GM18858 (cell line): ENCODE results near the gene CFDP1.

Experiments used
- ATAC-seq: cut with Tn5 transposase; IDR thresholded peaks from one replicate; pipeline ENCODE4 v1.9.1; 2021; ENCODE audit not compliant: unreplicated experiment

CFDP1 gene

DNA sequence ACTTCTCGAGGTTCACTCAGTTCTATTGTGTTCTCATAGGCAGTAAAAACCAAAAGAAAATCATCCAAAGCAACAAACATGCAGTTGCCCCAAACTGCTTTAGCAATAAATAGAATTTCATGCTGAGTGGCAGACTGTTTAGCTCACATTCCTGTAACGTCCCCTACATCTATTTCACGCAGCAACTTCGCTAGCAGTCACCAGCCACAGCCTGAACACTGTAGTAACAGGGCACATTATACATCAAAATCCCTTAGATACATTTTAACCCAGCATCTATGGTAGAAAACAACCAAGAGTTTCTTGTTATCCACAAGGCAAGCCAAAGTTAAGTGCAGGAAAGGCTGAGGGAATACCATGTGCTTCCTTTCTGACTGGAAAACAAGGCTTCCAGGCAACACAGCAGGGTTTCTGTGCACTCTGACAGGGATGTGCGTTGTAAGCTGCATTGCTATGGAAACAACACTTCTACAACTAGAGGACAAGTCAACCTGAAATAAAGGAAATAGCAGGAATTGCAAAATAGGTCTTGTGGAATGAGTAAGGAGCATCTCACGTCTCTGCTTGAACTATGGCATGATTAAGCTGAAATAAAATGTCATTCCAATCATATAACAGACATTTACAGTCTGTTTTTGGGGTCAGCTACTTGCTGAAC lies 55.4 kb downstream of the CFDP1 start:
- ATAC-seq = no peak

DNA sequence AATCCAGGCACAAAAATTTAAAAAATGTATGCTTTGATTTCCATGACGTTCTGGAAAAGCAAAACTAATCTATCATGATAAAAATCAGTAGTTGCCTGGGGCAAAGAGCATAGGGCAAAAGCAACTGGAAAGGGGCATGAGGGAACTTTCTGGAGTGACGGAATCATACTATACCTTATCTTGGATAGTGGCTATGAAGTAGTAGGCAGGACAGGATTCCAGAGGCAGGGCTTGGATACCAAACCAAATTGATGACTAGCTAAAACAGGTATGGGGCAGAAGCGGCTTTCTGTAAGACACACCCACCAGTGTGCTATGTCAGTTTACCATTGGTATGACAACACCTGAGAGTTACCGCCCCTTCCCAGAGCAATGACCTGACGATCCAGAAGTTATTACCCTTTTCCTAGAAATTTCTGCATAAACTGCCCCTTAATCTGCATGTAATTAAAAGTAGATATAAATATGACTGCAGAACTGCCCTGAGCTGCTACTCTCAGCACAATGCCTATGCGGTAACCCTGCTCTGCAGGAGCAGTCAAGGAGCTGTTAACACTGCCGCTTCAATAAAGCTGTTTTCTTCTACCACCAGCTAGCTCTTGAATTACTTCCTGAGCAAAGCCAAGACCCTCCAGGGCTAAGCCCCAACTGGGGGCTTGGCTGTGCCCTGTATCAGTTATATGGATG lies 56.7 kb downstream of the CFDP1 start:
- ATAC-seq = no peak

DNA sequence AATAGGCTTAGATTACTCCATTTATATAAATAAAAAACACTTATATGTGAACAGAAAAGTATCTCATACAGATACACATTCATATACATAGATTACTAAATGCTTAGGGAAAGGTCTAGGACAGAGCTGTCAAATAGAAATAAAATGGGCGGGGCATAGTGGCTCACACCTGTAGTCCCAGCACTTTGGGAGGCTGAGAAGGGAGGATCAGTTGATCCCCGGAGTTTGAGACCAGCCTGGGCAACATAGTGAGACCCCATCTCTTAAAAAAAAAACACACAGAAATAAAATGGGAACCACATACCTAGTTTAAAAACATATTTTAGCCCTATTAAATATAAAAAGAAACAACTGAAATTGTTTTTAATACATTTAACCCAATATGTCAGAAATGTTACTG lies 58.9 kb downstream of the CFDP1 start:
- no peak for ATAC-seq

DNA sequence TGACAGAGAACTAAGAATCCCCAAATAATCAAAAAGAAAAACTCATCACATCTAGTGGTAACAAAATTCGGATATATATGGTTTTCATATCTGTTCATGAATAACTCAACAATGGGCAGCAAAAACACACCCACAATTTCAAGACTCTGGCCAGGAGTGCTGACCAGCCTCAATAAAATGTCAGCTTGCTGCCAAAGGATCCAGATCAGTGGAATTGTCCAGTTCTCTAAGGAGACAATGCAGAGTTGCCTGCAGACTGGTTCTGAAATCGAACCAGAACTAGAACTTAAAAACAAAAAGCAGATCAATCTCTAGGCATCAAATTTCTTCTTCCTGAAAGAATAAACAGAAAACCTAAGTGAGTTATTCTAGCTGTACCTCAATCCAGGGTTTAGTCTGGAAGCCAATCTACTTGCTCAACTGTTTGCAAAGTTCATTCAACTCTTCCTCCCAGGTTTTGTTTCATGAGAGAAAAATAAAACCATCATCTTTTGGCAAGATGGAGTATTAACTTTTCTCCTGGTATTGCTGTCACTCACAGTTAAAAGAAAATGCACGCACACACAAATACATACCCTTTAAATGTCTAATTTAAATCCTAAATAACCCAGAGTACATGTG lies 61.0 kb downstream of the CFDP1 start:
- ATAC-seq = no peak

GRCh38 chr16:75371171-75371570 lies 62.1 kb downstream of the CFDP1 start:
- no peak for ATAC-seq

DNA sequence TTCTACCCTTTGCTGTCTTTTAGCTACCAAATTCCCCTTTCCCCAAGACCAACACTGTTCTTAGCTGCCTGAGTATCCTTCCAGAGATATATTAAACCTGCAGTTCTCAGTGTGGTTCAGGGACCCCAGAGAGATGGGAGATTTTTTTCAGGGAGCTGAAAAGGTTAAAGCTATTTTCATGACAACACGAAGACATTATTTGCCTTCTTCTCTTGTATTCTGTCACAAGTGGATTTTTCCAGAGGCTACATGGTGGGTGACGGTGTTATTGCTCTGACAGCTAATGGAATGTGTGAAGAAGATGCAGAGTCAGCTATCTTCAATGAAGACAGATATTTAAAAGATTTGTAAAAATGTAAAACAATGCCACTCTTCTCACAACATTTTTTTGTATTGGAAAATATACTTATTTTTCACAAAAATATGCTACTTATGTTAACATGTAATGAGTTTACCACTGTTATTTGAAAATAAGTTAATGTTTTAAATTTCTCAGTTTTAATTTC lies 69.0 kb downstream of the CFDP1 start:
- ATAC-seq = no peak

DNA sequence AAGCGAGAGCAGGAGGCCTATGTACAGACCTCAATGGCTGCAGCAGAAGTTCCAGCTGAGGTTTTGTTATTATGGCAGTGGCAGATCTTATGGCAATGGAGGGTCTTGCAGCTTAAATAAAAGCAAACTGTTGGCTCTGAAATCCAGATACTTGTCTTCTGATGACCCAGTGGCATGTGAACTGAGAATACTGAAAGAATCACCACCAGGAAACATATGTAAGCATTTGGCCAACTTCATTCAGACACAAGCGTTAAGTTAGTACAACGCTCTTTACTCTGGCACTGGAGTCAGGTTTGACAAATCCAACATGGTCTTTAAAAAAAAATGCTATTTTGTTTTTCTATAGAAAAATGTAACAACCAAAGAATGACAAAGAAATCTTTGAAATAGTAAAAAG lies 70.5 kb downstream of the CFDP1 start:
- no peak for ATAC-seq

DNA sequence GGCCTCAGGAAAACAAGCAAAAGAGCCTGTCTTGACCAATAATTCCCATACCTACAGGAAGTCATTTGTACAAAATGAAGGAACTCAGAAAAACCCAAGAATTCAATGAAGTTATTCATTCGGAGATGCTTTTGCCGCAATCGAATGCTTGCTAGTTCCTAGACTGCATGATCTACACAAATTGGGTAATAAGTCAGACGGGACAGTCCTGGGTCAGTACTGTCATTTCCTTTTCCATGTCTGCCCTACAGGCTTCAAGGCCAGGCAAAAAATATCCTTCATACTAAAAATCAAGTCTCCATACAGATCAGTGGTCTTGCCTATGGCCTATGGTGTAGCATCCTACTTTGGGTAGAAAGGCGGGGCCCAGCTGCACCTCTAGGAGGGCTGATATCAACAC lies 71.4 kb downstream of the CFDP1 start:
- no peak for ATAC-seq

GRCh38 chr16:75354170-75354569 lies 79.1 kb downstream of the CFDP1 start:
- no peak for ATAC-seq

GRCh38 chr16:75351183-75351582 lies 82.1 kb downstream of the CFDP1 start:
- ATAC-seq = no peak

DNA sequence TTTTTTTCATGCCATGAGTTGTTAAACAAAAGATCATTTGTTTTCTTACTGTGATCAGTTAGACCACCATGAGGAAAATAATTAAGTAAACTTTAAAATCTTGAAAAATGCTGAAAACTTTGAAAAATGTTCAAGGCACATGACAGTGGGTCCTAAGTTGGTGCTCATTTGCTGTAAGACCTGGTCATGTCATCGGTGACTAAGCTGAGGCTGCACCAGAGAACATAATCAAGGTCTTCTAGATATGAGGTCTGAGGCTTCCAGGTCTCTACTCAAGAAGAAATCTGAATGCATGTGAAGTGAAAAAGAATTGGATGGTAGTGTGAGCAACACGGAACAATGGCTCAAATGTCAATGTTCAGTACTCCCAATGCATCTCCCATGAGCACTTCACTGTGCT lies 87.6 kb downstream of the CFDP1 start:
- ATAC-seq = no peak

DNA sequence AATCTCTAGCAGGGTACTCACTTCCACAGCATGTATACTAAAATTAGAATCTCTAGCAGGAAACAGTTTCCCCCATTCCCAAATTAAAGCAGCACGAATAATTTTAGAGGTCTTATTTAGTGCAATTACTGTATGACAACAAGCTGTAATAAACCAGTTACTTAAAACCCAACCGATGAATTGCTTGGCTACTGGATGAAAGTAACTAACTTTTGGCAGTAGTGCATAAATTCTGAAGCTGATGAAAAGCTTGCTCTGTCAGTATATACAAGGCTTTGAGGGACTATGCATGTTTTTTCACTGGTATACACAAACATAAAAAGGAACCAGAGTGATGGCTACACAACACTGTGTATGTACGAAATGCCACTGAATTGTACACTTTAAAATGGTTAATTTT lies 89.4 kb downstream of the CFDP1 start:
- no peak for ATAC-seq

DNA sequence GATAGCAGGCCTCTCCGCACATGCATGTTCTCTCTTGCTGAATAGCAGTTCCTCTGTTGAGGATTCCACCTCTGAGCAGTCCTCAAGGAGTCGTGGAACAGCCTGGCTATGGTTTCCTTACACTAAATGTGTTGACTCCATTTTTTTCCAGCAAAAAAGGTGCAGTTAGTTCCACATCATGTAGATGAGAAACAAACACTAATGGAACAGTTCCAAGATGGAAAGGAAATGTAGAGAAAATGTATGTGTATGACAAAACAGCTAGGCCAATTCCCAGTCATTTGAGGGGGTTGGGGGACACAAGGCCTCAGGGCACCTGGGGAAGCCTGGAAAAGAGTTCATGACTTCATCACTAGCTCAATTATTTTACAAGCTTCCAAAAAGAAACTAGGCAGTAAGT lies 90.0 kb downstream of the CFDP1 start:
- ATAC-seq = no peak

DNA sequence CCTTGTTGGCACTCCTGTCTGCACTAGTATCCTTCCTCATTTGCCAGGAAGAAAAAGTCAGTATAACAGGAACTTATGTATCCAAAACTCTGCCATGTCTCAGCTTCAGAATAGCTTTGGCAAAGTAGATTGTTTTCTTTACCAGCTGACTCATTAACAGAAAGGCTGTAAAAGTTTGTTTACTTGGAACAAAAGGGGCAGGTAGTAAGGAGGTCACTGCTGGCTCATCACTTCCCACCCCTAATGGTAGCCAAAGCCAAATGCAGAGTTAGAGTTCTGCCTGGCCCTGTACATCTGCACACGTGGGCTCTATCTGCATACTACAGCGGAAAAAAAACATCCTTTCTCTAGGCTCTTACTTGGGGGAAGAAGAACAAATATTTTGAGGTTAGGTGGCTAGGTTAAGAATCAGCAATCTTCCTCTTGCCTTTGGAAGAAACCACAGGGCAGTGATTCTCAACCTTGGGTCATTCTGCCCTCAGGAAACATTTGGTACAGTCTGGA lies 90.9 kb downstream of the CFDP1 start:
- ATAC-seq = no peak

- no peak for ATAC-seq
These were observed 91.6 kb downstream of the CFDP1 start for GRCh38 chr16:75341564-75342307.

- no peak for ATAC-seq
These were observed 92.4 kb downstream of the CFDP1 start for GRCh38 chr16:75340741-75341491.

DNA sequence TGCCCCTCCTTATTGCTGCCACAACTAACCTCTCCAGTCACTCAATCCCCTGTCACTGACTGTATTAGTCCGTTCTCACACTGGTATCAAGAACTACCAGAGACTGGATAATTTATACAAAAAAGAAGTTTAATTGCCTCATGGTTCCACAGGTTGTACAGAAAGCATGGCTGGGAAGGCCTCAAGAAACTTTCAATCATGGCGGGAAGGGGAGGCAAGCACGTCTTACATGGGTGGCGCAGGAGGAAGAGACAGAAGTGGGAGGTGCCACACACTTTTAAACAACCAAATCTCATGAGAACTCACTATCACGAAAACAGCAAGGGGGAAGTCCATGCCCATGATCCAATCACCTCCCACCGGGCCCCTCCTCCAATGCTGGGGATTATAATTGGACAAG lies 95.9 kb downstream of the CFDP1 start:
- ATAC-seq = no peak

GRCh38 chr16:75336521-75336920 lies 96.8 kb downstream of the CFDP1 start:
- no peak for ATAC-seq

DNA sequence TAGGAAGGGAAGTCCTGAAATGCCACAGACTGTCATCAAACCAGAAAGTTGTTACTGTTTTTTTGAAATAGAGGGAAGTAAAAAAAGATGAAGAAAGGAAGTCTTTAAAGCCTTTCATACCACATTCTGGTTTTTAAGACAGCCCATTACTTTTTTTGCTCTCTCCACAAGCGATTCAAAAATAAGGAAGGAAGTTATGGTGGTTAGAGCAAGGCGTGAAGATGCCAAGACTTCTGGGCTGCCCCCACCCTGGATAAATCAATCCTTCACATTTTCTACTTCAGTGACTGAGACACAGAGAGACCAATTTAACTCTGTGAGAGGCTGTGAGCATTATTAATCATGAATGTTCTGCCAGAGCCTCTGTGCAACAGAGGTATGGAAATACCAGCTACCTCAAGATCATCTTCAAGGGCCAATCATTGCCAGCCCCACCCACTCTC lies 99.6 kb downstream of the CFDP1 start:
- no peak for ATAC-seq

DNA sequence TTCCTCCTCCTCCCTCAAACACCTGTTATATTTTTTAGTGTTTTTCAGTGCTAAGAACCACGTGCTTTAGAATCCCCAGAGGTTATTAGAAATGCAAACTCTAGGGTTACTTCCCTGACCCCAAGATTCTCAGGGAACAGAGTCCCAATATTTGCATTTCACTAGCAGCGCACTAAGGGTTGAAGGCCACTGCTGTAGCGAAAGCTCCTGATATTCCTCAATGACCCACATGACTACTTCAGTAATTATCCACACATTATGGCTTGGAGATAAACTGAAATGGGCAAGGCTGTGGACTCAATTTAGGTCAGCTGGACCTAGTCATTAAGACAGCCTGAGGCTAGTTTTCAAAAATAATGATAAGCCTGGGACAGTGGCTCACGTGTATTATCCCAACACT lies 103.4 kb downstream of the CFDP1 start:
- no peak for ATAC-seq

- no peak for ATAC-seq
These were observed 107.0 kb downstream of the CFDP1 start for GRCh38 chr16:75326333-75326732.
